CD4-positive, alpha-beta T cell treated with Interleukin-10 for 1 hour (primary cell): Measurements from ENCODE around the gene NRXN2.

Experiments
- DNase-seq: peaks from one replicate; pipeline ENCODE4 v3.0.0-alpha.2; 2020

NRXN2 gene

DNA sequence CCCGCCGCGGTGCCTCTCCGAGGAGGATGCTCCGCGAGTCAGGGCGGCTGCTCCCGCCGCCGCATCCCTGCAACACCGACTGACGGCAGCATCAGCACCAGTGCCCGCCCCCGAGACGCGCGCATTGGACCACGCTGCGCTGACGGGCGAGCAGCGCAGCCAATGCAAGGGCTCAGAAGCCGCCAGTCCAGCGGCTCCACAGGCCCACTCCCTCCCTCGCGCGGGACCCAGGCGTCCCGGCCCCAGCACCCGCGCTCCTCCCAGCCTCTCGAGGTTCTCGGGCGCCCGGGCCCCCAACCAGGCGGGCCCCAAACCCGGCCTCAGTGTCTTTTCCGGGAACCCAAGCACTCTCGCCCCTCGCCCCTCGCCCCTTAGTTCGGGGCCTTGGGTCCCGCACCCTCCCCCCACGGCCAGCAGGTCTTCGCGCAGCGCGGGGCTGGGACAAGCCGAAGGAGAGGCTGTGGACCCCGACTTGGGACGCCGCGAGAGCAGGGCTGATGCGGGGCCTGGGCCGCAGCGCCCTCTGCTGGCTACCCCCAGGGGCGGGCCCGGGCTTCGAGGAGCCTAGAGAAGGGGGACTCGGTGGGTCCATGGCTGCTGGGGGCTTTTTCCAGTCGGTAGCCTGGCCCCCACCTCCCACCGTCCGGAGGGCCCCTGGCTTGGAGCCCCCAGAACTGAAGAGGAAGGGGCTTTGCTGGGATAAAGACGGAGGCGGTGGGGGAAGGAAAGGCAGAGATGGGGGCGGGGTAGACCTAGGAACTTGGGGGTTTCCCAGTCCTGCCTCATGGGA lies at the start of gene NRXN2:
Gene NRXN2, minus strand, starts transcription at position 81 of the 790 bp plus-strand sequence. CDS start 9,498 bp downstream, outside the sequence.
- peak; percentile 89 for DNase-seq

DNA sequence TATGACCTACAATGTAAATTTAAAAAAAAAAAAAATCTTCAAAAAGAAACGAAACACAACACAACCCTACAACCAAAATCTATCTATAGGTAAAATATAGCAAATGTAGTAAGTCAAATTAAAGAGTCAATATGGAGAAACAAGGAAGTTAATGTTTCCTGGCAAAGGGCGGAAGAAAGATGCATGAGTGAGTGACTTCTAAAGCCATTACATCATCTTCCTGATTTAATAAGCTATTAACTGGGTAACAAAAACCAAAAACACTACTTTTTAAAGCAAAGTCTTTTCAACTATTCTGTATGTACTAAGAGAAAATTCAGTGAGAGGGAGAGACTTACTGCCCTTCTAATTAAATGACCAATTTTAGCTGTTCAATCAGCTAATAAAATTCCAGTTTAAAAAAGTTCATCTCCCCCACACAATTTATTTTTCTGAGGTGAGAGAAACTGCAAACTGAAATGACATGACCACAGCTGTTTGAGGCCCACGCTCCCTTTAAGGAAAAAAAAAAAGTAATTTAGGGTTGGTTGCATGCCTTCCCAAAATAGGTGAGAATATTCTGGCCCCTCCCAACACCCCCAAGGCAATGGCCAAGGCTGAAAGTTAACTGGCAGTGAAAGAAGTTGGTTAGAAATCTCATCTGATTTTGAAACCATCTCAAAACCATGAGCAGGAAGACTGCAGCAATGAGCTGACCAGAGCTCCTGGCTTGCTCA lies 49.5 kb upstream of the NRXN2 start:
- DNase-seq: no peak

DNA sequence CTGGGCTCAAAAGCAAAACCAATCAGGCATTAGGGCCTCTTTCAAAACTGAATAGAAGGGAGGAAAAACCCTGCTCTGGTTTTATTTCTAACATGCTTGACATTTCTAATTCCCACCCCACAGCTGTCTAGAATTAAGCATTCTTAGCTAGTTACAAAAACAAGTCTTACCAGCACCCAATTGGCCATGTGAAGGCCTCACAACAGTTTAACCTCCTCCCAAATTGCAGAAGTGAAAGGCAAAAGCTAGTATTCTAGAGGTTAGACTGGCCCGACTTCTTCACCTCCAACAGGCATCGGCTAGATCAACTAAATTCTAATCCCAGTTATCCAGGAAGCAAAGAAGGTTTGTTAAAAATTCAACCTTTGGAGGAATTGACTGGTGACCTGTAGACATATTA lies 48.9 kb upstream of the NRXN2 start:
- DNase-seq: no peak

DNA sequence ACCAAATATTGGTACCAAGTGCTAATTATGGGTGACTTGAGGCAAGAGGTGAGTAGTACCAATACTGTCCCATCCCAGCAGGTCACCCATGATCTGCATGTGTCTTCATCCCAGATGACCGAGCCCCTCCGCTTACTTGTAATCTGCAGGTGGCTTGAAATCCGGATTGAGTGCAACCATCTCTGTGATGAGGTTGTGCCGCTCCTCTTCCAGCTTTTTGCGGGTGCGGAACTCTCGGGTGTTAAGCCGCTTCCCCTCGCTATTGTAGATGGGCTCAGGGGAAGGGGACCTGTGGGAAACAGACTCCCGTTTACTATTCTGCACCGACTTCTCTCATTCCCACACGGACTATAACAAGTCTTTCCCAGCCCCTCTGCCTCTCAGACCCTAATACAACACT lies 47.1 kb upstream of the NRXN2 start:
- DNase-seq: no peak

DNA sequence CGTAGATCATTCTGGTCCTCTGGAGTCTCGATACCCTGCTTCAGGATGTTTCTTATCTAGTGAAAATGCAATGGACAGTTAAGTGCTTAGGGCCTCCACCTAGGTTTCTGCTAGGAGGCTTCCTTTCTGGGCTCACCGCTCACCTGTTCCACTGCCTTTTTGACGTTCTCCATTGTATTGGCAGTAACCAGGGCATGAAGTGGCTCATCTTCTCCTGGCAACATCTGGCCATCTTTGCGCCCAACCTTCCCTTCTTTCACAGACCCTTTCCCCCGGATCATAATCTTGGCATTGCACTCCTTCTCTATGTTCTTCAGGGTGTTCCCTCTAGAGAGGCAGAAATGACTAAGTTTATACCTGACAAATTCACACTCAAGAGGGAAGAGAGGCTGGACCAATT lies 46.3 kb upstream of the NRXN2 start:
- no peak for DNase-seq

DNA sequence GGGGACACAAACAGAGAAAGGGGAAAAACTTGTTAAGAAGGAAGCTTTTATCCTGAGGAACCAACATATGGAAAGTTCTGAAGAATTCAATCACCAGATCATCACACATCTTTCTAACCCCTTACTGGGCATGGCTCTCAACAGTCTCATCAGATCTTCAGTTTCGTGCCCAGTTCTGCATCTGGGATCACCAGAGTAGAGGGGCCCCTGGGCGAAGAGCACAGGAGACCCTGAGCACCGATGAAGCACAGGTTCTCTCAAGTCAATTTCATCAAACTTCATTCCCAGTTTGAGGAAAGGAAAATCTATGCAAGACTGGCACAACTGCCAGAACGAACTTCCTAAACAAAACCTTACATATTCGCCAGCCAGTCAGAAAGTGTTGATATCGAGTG lies 45.3 kb upstream of the NRXN2 start:
- DNase-seq: no peak

DNA sequence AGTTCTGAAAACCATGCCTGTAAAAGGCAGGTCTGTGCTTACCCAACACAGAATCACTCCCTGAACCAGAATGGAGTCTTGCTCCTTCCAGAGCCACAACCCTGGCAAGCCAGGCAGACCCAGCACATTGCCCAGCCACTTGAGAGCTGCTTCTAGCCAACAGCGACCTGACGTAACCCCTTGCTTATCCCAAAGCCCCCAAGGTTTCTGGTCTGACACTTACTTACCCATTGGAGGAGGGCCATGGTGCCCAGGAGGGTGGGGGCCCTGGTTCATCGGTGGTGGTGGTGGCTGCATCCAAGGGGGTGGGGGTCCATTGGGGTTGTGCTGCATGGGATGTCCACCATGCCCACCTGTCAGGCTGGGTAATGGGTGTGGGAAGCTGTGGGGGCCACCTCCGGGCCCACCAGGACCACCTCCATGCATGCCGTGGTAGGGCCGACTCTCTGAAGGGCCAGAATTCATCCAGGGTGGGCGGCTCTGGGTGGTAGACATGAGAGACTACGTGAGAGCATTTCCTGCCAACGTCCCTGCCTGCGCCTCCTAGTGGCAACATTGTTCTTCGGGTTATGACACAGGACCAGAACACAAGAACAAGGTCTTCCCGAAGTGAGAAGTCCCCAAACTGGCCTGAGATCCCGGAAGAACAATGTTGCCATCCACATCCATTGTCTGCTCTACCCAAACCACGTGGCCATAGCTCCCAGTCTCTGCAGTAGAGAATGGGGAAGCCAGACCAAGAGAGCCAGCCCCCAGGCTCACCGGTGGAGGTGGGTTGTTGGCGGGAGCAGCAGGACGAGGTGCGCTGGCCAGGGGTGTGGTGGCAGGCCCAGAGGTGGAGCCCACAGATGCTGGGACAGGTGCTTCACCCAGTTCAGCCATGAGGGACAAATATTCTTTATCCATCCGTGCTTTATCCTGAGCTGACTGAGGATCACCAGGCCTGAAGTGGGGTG lies 44.6 kb upstream of the NRXN2 start:
- peak; percentile 84 for DNase-seq

DNA sequence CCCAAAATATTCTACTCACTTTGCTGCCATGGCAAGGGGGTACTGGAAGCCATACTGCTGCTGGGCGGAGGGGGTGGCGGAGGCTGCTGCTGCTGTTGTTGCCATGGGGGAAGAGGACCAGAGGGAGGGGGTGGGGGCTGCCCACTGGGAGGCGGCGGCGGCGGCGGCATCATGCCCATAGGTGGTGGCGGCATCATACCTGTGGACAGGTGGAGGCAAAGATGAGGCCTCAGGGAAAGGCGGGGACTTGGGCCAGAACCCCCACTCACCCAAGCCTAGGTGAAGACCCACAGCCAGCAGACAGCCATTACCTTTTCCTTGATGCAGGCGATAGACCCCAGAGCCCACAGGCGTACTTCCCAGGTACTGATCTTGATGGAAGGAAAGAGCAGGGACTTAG lies 43.9 kb upstream of the NRXN2 start:
- DNase-seq: no peak

DNA sequence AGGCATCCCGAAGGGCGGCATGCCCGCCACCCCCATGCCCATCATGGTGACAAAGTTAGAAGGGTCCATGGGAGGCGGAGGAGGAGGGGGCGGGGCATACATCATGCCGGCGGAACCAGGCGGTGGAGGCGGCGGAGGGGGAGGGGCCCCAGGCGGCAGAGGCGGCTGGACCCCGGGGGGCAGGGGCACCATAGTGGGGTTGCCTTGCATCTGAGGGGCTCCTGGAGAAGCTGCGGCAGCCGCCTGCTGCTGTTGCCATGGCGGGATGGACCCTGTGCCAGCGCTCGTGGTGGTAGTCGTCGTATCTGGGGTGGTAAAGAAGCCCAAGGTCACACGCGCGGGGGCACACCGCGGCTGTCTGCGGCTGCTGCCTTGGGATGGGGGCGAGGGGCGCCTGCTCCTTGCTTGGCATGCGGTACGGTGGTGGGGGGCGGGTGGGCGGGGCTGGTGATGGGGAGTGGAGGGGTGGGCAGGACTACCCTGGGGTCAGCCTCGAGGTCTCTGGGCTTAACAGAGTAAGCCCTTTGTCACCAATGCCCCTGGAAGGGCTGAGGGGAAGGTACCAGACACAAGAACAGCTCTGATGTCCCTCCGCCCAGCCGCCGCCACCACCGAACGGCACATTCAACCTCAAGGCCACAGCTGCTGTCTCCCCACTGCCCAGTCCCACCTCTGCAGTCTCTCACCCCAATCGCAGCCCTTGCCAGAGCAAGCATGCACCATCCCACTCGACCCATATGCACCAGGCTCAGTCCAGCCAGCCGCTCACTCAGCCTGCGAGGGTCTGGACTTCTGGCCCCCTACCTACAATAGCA lies 43.1 kb upstream of the NRXN2 start:
- DNase-seq: no peak

DNA sequence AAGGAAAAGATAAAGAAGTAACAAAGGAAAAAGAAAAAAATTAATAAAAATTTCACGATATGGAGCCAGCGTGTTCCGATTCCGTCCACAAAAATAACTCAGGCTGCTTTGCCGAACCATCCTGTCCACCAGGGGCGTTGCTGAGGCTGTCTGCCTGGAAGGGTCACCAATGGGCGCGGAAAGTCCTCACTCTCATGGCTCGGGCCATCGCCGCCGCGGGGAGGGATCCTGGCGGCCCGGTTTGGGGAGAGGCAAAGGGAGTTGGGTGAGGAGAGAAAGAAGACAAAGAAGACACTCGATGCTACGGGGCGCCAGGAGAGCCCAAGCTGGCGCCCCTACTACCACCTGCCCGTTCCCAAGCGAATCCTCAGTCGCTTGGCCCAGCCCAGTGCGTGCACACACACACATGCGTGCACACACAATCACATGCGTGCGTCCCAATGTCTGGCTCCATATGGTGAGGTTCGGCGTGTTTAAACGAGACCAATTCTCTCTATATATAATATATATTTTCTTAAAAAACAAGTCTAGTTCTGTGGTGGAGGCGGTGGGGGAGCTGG lies 42.4 kb upstream of the NRXN2 start:
- DNase-seq: no peak

DNA sequence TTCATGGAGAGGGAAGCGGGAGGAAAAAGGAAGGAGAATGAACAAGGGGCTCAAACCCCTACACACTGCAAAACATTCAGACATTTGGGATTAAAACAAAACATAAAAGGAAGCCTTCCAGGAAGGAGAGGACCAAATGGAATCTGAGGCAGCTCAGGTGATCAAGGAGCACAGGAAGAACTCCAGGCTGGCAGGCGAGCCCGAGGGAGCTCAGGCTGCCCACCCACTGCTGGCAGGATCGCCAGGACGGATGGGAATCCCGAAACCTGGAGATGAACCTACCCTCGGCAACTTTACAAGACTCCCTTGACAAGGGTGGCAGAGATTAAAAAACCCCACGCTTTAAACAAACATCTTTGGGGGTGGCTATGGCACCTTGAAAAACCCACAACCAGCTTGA lies 41.8 kb upstream of the NRXN2 start:
- no peak for DNase-seq

DNA sequence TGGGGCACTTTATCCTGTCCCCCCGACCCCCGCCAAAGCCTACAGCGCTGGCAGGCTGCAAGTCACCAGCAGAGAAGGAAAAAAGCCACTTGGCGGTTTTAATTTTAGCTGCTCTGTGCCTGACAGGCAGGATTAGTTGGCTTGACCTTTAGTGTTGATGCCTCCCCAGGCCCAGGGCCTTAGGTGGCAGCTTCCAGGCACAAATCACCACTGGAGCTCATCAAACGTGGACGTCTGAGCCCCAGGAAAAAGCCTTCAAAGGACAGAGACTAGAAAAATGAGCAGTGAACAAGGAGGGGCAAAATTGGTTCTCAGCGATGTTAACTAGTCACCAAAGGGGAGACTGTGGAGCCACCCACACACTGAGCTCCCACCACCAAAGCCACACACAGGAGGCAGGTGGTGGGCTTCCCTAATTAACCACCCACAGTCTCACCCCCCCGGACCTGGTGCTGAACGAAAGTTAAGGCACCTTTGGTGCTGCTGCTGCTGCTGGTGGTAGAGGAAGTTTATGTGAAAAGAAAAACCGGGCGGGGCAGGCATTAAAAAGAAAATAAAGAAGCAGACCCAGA lies 41.1 kb upstream of the NRXN2 start:
- peak; percentile 77 for DNase-seq

DNA sequence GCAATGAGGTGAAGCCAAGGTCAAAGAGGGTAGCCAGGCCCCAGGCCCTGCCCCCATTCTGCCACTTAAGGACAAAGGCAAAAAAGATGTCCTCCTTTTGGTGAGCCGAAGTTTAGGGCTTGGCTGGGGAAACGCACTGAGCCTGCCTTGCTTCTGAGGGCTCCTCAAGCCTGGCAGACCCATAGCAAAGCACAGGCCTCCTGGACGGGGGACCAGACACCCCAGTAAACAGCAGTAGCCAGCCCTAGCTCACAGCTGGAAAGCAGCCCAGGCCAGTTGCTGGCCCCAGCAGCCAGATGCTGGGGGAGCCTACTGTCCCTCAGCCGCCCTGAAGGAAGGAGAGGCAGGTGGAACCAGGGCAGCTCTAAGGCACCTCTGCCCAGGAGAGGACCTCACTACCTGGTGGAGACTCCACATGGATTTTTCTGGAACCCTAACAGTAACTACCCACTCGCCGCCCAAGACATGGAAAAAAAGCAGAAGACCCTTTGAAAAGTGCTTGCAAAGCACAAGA lies 40.6 kb upstream of the NRXN2 start:
- no peak for DNase-seq

DNA sequence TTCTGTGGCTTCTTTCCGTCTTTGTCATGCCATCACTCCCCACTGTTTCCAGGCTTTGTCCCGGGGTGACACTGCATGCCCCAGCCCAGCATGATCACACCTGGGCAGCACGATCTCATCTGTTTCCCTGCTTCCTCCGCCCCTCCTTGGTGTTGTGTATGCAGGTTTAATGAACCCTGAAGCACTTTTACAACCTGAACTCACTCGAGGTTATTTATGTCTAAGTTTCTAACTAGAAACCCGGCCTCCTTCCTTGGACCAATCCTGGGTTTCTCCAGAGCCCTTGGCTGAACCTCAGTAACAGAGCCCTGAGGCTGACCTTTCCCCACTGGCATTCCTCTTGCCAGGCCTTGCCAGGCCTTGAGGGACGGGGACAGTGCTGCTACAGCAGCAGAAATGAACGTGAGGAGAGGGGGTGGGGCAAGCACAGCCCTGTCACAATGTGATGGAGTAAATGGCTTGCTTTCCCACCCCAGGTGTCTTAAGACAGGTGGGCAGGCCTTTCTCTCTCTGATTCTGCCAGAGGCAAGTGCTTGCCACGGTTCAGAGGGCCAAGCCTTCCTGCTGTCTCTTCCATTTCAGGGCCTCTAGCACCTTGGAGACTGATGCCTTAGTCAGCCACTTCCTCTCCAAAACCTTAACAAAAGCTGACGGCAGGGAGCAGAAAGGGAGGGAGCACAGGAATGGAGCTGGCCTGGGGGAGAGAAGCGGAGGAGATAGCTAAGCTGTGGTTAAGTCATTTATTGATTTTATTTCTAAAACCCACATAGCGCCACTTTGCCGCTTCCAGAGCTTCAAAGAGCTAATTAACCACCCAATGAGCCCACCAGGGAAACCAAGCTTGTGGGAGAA lies 39.9 kb upstream of the NRXN2 start:
- peak; percentile 44 for DNase-seq

DNA sequence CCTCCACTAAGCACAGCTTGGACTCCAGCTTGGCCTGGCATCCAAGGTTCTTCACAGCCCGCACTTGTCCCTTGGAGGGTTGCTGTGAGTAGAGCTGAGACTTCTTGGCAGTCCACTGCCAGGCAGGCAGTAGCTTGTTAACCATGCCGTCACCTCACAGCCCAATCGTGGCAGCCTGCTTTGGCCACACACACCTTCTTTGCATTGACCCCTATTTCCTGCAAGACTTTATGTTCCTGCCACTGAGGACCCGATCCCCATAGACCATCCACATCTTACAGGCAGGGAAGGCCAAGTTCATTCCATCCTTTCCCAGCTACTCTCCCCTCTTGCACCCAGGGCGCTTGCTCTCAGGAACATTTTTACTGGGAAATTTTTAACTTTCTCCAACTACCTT lies 39.3 kb upstream of the NRXN2 start:
- no peak for DNase-seq

DNA sequence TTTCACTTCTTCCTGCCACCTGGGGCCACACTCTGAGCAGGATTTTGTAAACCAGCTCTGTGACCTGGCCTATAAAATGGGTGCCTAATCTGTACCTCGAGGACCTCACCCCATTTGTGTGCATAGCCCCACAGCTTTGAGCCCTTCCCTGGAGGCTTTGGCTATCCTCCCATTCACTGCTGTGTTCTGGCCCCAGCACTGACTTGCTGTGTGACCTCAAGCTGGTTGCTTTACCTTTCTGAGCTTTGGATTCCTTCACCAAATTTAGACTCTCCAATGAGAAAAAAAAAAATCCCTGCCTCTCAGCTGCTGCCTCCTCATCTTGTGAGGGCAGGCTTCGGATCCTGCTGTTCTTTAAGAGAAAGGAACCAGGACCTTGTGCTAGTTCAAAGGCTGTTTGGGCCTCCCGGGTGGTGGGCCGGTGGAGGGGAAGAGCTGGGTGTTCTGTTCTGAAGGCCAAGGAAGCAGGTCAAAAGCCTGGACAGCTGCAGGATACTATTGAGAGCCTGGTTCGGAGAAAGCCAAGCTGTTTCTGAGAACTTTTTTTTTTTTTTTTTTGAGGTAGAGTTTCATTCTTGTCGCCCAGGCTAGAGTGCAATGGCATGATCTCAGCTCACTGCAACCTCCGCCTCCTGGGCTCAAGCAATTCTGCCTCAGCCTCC lies 37.9 kb upstream of the NRXN2 start:
- no peak for DNase-seq

DNA sequence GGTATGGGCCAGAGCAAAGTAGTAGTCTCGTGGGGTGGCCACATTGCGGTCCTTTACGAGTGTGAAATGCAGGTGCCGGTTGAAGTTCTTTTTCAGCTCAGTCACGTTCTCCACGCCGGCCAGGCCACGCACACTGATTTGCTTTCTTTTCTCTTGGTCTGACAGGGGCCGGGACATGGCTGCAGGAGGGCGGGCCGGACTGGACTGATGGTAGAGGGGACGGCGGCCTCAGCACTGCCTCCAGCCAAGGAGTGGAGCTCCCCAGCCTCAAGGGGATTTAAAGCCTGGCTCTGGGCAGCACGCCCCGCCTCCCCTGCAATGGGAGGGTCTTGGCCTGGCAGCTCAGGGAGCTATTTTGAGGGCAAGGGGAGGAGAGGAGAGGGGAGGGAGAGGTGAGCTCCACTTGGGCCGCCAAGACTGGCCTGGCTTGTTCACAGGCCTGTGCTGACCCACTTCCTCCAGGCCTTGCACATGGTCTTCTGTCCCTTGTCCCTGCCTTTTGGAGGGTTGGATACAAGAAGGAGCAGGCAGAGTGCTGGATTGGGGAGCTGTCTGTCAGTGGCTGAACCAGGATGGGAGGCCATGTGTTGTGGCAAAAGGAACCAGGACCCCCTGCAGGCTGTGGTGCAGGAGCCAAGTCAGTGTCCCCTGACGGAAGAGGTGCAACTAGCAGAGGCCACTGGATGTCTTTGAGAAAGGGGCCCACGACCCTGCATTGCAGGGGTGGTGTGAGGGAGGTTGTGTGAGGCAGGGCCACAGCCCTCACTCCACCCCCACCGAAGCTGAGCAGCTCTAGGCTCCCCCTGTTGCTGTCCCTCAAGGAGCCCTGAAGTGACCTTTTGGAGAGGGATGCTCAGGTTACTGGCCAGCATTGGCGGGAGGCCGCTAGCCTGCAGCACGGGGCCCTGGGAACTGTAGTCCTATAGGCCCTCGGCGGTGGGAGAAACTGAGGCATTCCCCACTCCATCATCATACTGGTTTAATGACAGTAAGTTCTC lies 37.0 kb upstream of the NRXN2 start, which contains the start of gene PYGM:
Gene PYGM, minus strand, starts transcription at position 253 of the 998 bp plus-strand sequence. Its CDS starts 76 bp downstream, at position 177.
- no peak for DNase-seq

DNA sequence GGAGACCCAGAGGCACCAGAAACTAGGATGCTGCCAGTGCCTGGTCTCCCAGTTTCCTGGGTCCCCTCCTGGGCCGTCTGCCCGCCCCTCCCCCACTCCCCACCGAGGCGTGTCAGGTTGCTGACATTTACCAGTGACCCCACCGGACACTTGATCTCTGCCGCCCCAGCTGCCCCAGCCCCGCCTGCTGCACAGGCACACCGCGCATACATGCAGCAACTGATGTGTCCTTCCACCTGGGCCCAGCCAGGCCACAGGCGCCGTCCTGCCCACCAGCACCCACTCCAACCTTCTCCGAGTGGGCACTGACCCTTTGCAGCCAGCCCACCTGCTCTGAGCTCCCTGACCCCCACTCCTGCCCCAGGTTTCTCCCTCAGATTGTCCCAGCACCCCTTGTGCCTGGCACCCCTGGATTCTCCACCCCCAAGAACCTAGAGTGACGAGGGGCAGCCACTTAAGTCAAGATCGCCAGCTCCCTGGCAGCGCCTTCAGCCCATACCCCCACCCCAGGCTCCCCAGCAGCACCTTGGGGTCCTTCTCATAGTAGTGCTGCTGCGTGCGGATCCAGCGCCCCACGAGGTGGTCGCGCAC lies 36.2 kb upstream of the NRXN2 start:
- DNase-seq: no peak
